A549 treated with AZD9567 at 1 μM for 4 hours (cell line): ENCODE data around the gene CAND2. TPM values are rescaled to one million over a fixed set of nuclear protein-coding genes. Genes with fewer than 3 reads are reported as not detected.

ENCODE experiments used
- total RNA-seq: library from RNA; stranded (reverse); fragments of 200-300 nt; extraction: Qiagen RNA extraction; gene quantifications from 5 replicates; pipeline ENCODE4 v1.2.3, GENCODE V29; 2022; ENCODE audit not compliant: insufficient read depth

The CAND2 gene
- 0.28 to 0.48 TPM (median 0.32 TPM) in 4 of 5 replicates, not detected in the other for total RNA-seq

DNA sequence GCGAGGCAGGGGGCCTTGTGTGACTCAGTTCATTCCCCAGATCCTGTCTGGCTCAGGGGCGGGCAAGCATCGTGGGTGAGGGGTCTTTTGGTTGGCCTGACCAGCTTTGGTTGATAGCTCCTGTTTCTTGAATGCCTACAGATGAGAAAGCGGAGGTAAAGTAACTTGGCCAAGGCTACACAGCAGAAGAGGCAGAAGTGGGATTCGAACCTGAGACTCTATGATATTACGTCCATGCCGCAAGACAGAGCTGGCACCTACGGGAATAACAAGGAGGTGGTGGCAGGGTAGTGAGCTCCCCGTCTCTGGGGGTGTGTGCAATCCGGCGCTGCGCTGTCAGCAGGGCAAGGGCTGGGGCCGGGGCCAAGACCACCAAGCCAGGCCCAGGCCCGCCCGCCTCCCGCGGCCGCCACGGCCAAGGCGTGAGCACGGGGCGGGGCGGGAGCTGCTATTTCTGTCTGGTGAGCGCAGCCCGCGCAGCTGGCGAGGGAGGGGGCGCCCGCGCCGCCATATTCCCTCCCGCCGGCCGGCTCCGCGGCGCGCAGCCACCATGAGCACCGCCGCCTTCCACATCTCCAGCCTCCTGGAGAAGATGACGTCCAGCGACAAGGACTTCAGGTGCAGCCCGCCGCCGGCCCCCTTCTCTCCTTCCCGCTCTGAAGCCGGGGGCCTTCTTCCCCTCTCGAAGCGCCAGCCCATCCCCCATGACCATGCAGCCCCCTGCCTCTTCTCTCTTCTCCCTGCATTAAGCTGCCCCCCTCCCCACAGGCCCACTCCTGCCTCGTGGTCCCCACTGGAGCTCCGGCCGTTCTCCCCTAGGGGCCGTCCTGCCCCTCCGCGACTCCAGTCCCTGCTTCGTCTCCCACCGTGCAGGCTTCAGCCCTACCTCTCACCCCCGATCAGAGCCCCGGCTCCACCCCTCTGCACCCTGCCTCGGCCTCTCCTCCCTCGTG lies at the start of gene CAND2:
CAND2 (plus strand) TSS at position 510 of the 953 bp plus-strand sequence; CDS start at position 551, 41 bp downstream.

DNA sequence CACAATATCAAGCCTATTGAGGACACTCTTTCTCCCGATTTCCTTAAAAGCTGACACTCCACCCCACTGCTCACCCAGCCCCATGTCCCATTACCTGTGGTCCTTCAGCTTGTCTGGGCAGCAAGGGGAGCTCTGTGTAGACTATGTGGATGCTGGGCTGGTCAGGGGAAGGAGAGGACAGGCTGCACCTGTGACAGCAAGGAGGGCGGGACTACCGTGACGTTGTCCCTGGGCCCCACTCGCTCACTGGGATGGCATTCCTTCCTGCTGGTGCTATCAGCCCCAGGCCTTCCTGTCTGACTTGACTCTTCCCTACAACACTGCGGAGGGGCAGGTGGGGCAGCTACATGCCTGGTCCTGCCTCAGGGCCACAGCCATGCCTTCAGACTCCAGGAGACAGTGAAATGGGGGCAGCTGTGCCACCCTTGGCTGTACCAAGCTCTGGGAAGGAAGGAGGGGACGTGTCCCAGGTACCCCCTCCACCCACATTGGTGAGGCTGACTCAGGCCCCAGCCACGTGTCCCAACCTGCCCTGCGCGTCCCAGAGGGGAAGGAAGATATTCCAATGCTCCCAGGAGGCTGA lies 37.3 kb upstream of the CAND2 start, which contains the start of gene TMEM40:
TMEM40 (minus strand) TSS at position 163 of the 583 bp plus-strand sequence. CDS start 9,427 bp downstream, outside the sequence.

DNA sequence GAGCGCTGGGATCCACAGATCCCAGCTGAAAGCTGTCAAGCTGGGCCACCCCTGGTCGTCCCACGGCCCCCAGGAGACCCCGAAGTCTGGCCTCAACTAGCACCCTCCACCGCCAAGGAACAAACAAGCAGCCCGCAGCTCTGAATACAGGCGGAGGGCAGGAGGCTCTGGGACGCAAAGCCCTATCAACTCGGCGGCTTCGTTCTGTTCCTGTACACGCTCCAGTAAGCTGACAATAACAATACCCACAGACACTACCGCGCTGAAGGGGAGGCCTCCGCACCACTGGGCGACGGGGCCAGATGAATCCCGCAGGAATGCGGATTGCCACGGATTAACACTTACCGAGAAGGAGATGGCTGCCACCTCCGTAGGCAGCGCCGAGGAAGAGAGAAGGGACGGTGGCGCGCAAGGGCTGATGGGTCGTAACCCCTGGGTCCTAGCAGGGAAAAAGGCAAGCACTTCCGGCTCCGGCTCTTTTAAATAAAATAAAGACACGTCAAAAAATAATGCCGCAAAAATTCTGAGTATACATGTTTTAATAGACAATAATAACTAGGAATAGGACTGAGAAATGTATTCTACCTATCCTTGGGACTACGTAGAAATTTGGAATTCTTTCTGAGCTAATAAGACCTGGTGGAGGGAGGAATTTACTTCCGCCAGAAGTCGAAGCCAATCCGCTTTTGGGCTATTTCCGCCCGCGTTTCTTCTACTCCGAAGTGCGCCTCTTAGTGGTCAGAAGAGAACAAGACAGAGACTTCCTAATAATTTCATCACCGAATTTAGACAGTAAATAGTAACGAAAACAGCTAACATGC lies 44.9 kb downstream of the CAND2 start, which contains the start of gene RPL32:
RPL32 (minus strand) TSS at position 417 of the 821 bp plus-strand sequence. CDS start 1,328 bp downstream, outside the sequence.

Other genes starting within 250 kb of the CAND2 start
- 26.4 to 39.0 TPM (median 29.1 TPM) in 5 replicates for gene MKRN2, start 239.6 kb upstream of the CAND2 start, total RNA-seq
- gene RAF1, start 132.6 kb upstream of the CAND2 start, total RNA-seq, result 61.2 to 64.4 TPM (median 62.9 TPM) in 5 replicates
- 0.23 to 0.41 TPM (median 0.36 TPM) in 4 of 5 replicates, not detected in the other for gene TMEM40, start 37.4 kb upstream of the CAND2 start, total RNA-seq
- gene RPL32, start 44.9 kb downstream of the CAND2 start, total RNA-seq, result 2,078 to 2,430 TPM (median 2,419 TPM) in 5 replicates